ENCODE data around the gene FBXO21.

FBXO21 gene

DNA sequence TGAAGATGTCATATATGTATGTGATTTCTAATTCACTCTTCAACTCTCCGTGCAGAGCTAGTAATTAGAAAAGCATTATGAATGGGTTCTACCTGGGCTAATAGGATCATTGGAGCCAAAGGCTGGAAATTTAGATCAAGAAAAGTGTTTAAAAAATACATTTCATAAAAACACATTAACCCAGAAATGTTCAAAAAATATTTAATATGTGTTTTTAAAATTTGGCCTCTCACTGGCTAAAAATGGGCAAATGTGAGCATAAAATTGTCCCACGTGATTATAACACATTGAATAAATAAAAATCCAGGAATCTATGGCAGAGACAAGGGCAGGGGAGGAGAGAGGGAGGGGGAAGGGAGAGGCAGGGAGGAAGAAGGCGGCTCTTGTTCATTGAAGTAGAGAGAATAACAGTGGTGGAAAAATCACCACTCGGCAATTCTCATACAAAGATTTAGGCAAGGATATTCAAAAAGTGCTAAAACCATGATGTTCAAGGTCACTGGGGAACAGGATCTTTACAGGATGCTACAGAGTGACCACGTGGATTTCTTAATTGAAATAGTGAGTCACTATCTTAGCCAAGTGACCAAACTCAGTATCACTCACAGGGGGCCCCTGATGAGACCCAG is 38.8 kb downstream of the FBXO21 start:
- Histone ChIP-seq H3K27ac (ENCODE audit: low read length) (no peak overlapping the region), H3K4me2 (ENCODE audit: low read depth, low read length) (no peak overlapping the region), H3K9ac (ENCODE audit: low read length) (no peak overlapping the region), H2AFZ (ENCODE audit: low read length) (no peak overlapping the region), H3K4me3 (ENCODE audit: low read length) (no peak overlapping the region), H3K4me1 (ENCODE audit: low read length) (no peaks in the 10 kb centered on the region), H3K9me2 (replicated peaks; ENCODE audit: insufficient read depth, low read length) (no peaks in the 10 kb centered on the region), H3K79me2 (ENCODE audit: low read length) (no peaks in the 10 kb centered on the region), H4K20me1 (ENCODE audit: insufficient read depth, low read length) (no peaks in the 10 kb centered on the region), H3F3A (ENCODE audit: insufficient read depth, low read length) (no peaks in the 10 kb centered on the region), H3K9me3 (replicated peaks; ENCODE audit: insufficient read depth, low read length) (no peaks in the 10 kb centered on the region), H3K27me3 (replicated peaks; ENCODE audit: insufficient read depth, low read length) (no peaks in the 10 kb centered on the region), H3K36me3 (replicated peaks; ENCODE audit: insufficient read depth, low read length) (no peaks in the 10 kb centered on the region)
- no peak for DNase-seq
- TF ChIP-seq, protein P1, sequence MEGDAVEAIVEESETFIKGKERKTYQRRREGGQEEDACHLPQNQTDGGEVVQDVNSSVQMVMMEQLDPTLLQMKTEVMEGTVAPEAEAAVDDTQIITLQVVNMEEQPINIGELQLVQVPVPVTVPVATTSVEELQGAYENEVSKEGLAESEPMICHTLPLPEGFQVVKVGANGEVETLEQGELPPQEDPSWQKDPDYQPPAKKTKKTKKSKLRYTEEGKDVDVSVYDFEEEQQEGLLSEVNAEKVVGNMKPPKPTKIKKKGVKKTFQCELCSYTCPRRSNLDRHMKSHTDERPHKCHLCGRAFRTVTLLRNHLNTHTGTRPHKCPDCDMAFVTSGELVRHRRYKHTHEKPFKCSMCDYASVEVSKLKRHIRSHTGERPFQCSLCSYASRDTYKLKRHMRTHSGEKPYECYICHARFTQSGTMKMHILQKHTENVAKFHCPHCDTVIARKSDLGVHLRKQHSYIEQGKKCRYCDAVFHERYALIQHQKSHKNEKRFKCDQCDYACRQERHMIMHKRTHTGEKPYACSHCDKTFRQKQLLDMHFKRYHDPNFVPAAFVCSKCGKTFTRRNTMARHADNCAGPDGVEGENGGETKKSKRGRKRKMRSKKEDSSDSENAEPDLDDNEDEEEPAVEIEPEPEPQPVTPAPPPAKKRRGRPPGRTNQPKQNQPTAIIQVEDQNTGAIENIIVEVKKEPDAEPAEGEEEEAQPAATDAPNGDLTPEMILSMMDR (IDR thresholded peaks at IDR 0.05; ENCODE audit: low read length), result no peak
- TF ChIP-seq EZH2 (optimal IDR thresholded peaks at IDR 0.05; ENCODE audit: low read depth, low read length) (no peak), EZH2phosphoT487 (IDR thresholded peaks at IDR 0.05; ENCODE audit: low read length) (no peak)

DNA sequence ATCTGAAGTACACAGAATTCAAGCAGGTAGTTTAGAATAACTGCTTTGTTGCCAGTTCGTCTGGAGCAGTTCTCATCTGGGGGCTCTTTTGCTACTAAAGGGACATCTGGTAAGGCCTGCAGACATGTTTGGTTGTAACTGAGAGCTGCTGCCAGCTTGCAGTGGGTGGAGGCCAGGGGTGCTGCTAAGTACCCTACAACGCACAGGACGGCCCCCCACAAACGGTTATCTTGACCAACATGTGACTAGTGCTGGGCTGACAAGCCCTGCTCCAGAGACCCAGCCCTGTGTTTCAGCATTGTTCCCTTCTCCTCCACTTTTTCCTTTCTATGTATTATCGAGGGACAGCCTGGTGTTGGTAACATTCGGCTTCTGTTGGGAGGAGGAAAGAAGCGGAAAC is 40.8 kb downstream of the FBXO21 start:
- Histone ChIP-seq H3K9me3 (replicated peaks; ENCODE audit: insufficient read depth, low read length) (no peaks in the 10 kb centered on the region), H3K9ac (ENCODE audit: low read length) (no peak overlapping the region), H2AFZ (ENCODE audit: low read length) (no peak overlapping the region)

DNA sequence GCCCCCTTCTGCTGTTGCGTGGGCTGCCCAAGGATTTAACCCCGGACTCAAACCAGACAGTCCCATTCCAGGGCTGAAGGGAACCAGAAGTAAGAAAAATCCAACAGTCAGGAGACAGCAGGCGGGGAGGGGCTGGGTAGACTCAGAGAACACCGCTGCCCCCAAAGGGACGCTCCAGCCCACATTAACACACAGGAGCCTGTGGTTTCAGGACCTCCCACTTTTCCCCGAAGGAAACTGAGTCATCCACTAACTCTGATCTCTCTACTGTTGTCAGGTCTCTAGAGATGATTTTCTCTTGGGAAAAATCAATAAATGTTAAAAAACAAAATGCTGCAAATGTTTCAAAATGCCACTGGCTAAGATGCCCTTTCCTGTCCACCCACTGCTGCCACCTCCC is 41.6 kb downstream of the FBXO21 start:
- no peak overlapping the region for H2AFZ ChIP-seq (ENCODE audit: low read length)
- no peaks in the 10 kb centered on the region for H3K27me3 ChIP-seq (replicated peaks; ENCODE audit: insufficient read depth, low read length)
- H3K9ac ChIP-seq (ENCODE audit: low read length), result no peak overlapping the region
- no peaks in the 10 kb centered on the region for H3K36me3 ChIP-seq (replicated peaks; ENCODE audit: insufficient read depth, low read length)
- no peaks in the 10 kb centered on the region for H3K9me3 ChIP-seq (replicated peaks; ENCODE audit: insufficient read depth, low read length)
- no peaks in the 10 kb centered on the region for H4K20me1 ChIP-seq (ENCODE audit: insufficient read depth, low read length)
- H3K4me1 ChIP-seq (ENCODE audit: low read length), result no peaks in the 10 kb centered on the region
- no peak overlapping the region for H3K27ac ChIP-seq (ENCODE audit: low read length)
- DNase-seq, result no peak
- no peaks in the 10 kb centered on the region for H3F3A ChIP-seq (ENCODE audit: insufficient read depth, low read length)
- H3K9me2 ChIP-seq (replicated peaks; ENCODE audit: insufficient read depth, low read length), result no peaks in the 10 kb centered on the region
- TF ChIP-seq EZH2 (optimal IDR thresholded peaks at IDR 0.05; ENCODE audit: low read depth, low read length) (no peak), EZH2phosphoT487 (IDR thresholded peaks at IDR 0.05; ENCODE audit: low read length) (no peak)
- TF ChIP-seq, protein P1 (IDR thresholded peaks at IDR 0.05; ENCODE audit: low read length), result no peak
- no peak overlapping the region for H3K4me3 ChIP-seq (ENCODE audit: low read length)
- H3K4me2 ChIP-seq (ENCODE audit: low read depth, low read length), result no peak overlapping the region
- no peaks in the 10 kb centered on the region for H3K79me2 ChIP-seq (ENCODE audit: low read length)

More for the DNA sequence above, 40.8 kb downstream of the FBXO21 start:
- TF ChIP-seq, protein P1 (IDR thresholded peaks at IDR 0.05; ENCODE audit: low read length), result no peak
- TF ChIP-seq EZH2phosphoT487 (IDR thresholded peaks at IDR 0.05; ENCODE audit: low read length) (no peak), EZH2 (optimal IDR thresholded peaks at IDR 0.05; ENCODE audit: low read depth, low read length) (no peak)
- H3K27ac ChIP-seq (ENCODE audit: low read length), result no peak overlapping the region
- no peaks in the 10 kb centered on the region for H3K36me3 ChIP-seq (replicated peaks; ENCODE audit: insufficient read depth, low read length)
- H3K4me1 ChIP-seq (ENCODE audit: low read length), result no peaks in the 10 kb centered on the region
- no peak overlapping the region for H3K4me3 ChIP-seq (ENCODE audit: low read length)
- no peaks in the 10 kb centered on the region for H3F3A ChIP-seq (ENCODE audit: insufficient read depth, low read length)
- H3K4me2 ChIP-seq (ENCODE audit: low read depth, low read length), result no peak overlapping the region
- no peaks in the 10 kb centered on the region for H3K27me3 ChIP-seq (replicated peaks; ENCODE audit: insufficient read depth, low read length)
- no peaks in the 10 kb centered on the region for H3K9me2 ChIP-seq (replicated peaks; ENCODE audit: insufficient read depth, low read length)
- no peak for DNase-seq
- no peaks in the 10 kb centered on the region for H4K20me1 ChIP-seq (ENCODE audit: insufficient read depth, low read length)
- no peaks in the 10 kb centered on the region for H3K79me2 ChIP-seq (ENCODE audit: low read length)

Measured in MM.1S (cell line).